GM10248 (cell line): ENCODE data around the gene ASB16.

Experiments used
- CTCF ChIA-PET: fragments of 300-600 bp; sonication (Branson Sonifier 250); formaldehyde crosslinking; extraction: SDS; loops from one replicate; lab custom pipeline; 2021; ENCODE audit warnings: antibody characterized with exemption; lab: Yijun Ruan, JAX
- POLR2A ChIA-PET: fragments of 350-650 bp; sonication (Branson Sonifier 250); formaldehyde crosslinking; extraction: SDS; loops from one replicate; lab custom pipeline; 2020; ENCODE audit warnings: antibody characterized with exemption; lab: Yijun Ruan, JAX
- DNase-seq: peaks from one replicate; pipeline ENCODE4 v3.0.0; 2012; ENCODE audit errors: extremely low spot score
- CTCF ChIP-seq: IDR thresholded peaks from 2 replicates; pipeline ENCODE4 v1.5.1; 2012; ENCODE audit warnings: mild to moderate bottlenecking, low read depth; ENCODE audit errors: extremely low read depth, missing control alignments, control extremely low read depth

The ASB16 gene

GRCh38 chr17:44170499-44171201, at the start of gene ASB16:
Gene ASB16, plus strand, starts transcription at chr17:44170704. Its CDS starts 86 bp downstream, at chr17:44170790.
- TF ChIP-seq CTCF = no peak
- CTCF ChIA-PET = interaction anchor here (0.6 to 8.5 kb wide), 3 partner anchors 14 to 129 kb away, joined by 3 to 47 read pairs (median 6); partner anchors contain the start of gene TMUB2
- POLR2A ChIA-PET = interaction anchor here (0.5 to 1.2 kb wide), 2 partner anchors 22 to 28 kb away, joined by 3 to 7 read pairs; no protein-coding TSS in a partner anchor
- no peak for DNase-seq

GRCh38 chr17:44120851-44121605, 49.5 kb upstream of the ASB16 start:
- TF ChIP-seq CTCF = no peak
- POLR2A ChIA-PET = interaction anchor here (0.6 to 2.7 kb wide), 3 partner anchors 9 to 150 kb away, joined by 5 to 18 read pairs (median 6); no protein-coding TSS in a partner anchor
- CTCF ChIA-PET = interaction anchor here (1.1 to 1.5 kb wide), 4 partner anchors 10 to 229 kb away, joined by 3 to 4 read pairs (median 4); no protein-coding TSS in a partner anchor
- no peak for DNase-seq

- DNase-seq = no peak
- POLR2A ChIA-PET = interaction anchor here (2.0 to 2.7 kb wide), 2 partner anchors 10 to 15 kb away, joined by 7 to 18 read pairs; no protein-coding TSS in a partner anchor
- TF ChIP-seq CTCF = no peak
- CTCF ChIA-PET = interaction anchor here (0.6 to 2.6 kb wide), 8 partner anchors 11 to 228 kb away, joined by 3 to 17 read pairs (median 4); partner anchors contain the start of gene HROB
Observed at GRCh38 chr17:44121997-44122815, 48.3 kb upstream of the ASB16 start.

GRCh38 chr17:44122816-44123355, 47.6 kb upstream of the ASB16 start:
- TF ChIP-seq CTCF = peak; percentile 7
- ChIA-PET CTCF (interaction anchor here (0.6 to 2.6 kb wide), 15 partner anchors 9 to 164 kb away, joined by 3 to 17 read pairs (median 5); partner anchors contain the start of genes HROB and TMUB2), POLR2A (interaction anchor here (0.9 to 2.7 kb wide), 5 partner anchors 11 to 762 kb away, joined by 3 to 18 read pairs (median 4); no protein-coding TSS in a partner anchor)

GRCh38 chr17:44123356-44124117, 47.0 kb upstream of the ASB16 start, which contains the start of gene HDAC5:
Gene HDAC5, minus strand, starts transcription at chr17:44123641. Its CDS starts 6,126 bp downstream, at chr17:44117515.
- peak; percentile 97 for DNase-seq
- ChIA-PET CTCF (interaction anchor here (0.6 to 2.6 kb wide), 17 partner anchors 9 to 164 kb away, joined by 3 to 17 read pairs (median 5); partner anchors contain the start of genes HROB and TMUB2), POLR2A (interaction anchor here (0.9 to 2.7 kb wide), 5 partner anchors 11 to 763 kb away, joined by 3 to 18 read pairs (median 4); no protein-coding TSS in a partner anchor)
- peak; percentile 72 for TF ChIP-seq CTCF

More at GRCh38 chr17:44122816-44123355, 47.6 kb upstream of the ASB16 start:
- DNase-seq = no peak
